Transverse colon (tissue), 4 donors: ENCODE results near the gene NLE1. TPM values are rescaled to one million over a fixed set of nuclear protein-coding genes. Genes with fewer than 3 reads are reported as not detected.
"Not testable (repeated sequence)": the region's sequence is repeated elsewhere in the genome, so short reads cannot be mapped to it uniquely, and the experiment has no call there.

Source experiments
- DNase-seq: peaks from one replicate; pipeline ENCODE4 v3.0.0-alpha.2; 2019
- H3K27ac ChIP-seq, 4 donors: fragments of 200-600 bp; sonication (generic); 2 replicates each; pipeline ENCODE4 v1.5.1; 2016 to 2018; ENCODE audit warnings: inconsistent platforms in 4 of 4
- H3K27me3 ChIP-seq: fragments of 200-600 bp; sonication (generic); 2 replicates; pipeline ENCODE4 v1.5.1; 2017; ENCODE audit warnings: inconsistent platforms
- H3K36me3 ChIP-seq, 4 donors: fragments of 200-600 bp; sonication (generic); 2 replicates each; pipeline ENCODE4 v1.5.1; 2017 to 2019; ENCODE audit warnings: inconsistent platforms in 4 of 4
- H3K4me1 ChIP-seq, 4 donors: fragments of 200-600 bp; sonication (generic); 2 replicates each; pipeline ENCODE4 v1.5.1; 2017 to 2020; ENCODE audit warnings: inconsistent platforms in 4 of 4
- H3K4me3 ChIP-seq, 4 donors: fragments of 200-600 bp; sonication (generic); 1 replicate in 1 of 4; 2 replicates in 3 of 4; pipeline versions ENCODE4 v1.5.1 to v1.6.1; 2017 to 2019; ENCODE audit warnings: inconsistent platforms in 4 of 4
- H3K9me3 ChIP-seq, 2 donors: fragments of 200-600 bp; sonication (generic); 2 replicates each; pipeline ENCODE4 v1.5.1; 2017 to 2019; ENCODE audit warnings: inconsistent platforms in 2 of 2
- EP300 ChIP-seq: sonication (generic); formaldehyde crosslinking; IDR thresholded peaks from one replicate; pipeline ENCODE4 v1.6.1; 2017; ENCODE audit warnings: antibody characterized with exemption, low read depth
- POLR2A ChIP-seq: fragments of 450-650 bp; IDR thresholded peaks from one replicate; pipeline ENCODE4 v1.6.1; 2016; ENCODE audit warnings: antibody characterized with exemption, mild to moderate bottlenecking, moderate library complexity
- POLR2AphosphoS5 ChIP-seq, 3 donors: sonication (generic); formaldehyde crosslinking; IDR thresholded peaks; one replicate each; pipeline ENCODE4 v1.6.1; 2016; ENCODE audit warnings: antibody characterized with exemption in 3 of 3
- WGBS, 2 donors: methylation state at CpG; one replicate each; pipeline ENCODE4 v1.1.5; 2018; ENCODE audit warnings: low coverage in 1 of 2; 5-methylcytosine and 5-hydroxymethylcytosine counted together
- in situ Hi-C, 4 donors: fragments of 200-750 bp; cut with MboI; loops; one replicate each; pipeline versions ENCODE4 v1.15.0 to v1.15.1; 2017; ENCODE audit warnings: low sequenced_read_pairs in 3 of 4, low pct_ligation_motif_present in 1 of 4, low pct_unique_long_range_greater_than_20kb in 1 of 4
- intact Hi-C: fragments of 100-400 bp; cut with DNase I; formaldehyde crosslinking; loops from one replicate; pipeline ENCODE4 v1.15.1; 2023; ENCODE audit warnings: low total_unique reads
- total RNA-seq, 4 donors: library from RNA; depleted of rRNA; stranded (reverse); fragments of >200 nt; gene quantifications; one replicate each; pipeline ENCODE4 v1.1.0, GENCODE V29; 2016
- TF ChIP-seq, protein P1 (sequence below), 5 experiments: fragments of 200-600 bp in 3 of 5; fragments of 450-650 bp in 2 of 5; sonication (generic) in 3 of 5; IDR thresholded peaks; 1 replicate in 2 of 5; 2 replicates in 3 of 5; pipeline ENCODE4 v1.5.1; 2016 to 2017; ENCODE audit warnings: antibody characterized with exemption in 5 of 5, inconsistent platforms in 3 of 5, mild to moderate bottlenecking in 2 of 5, moderate library complexity in 1 of 5

The NLE1 gene
- total RNA-seq, 4 donors from 2014 or later, result 4.0 to 13.2 (median 6.9) TPM

DNA sequence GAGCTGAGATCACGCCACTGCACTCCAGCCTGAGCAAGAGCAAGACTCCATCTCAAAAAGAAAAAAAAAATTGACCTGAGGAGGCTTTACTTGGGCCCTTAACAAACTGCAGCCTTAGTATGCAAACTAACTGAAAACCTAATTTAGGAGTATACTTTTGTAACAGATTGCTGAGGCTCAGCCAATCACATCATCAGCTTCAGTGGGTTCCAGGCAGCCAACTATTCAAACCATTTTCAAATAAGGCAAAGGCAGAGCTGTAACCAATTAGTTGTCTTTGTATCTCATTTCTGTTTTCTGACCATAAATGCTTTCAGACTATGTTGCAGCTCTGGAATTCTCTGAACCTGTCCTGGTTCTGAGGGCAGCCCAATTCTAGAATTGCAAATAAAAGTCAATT lies 46.4 kb downstream of the NLE1 start:
- no peaks in the 10 kb centered on the region for H3K4me1 ChIP-seq
- no peaks in the 10 kb centered on the region for H3K27me3 ChIP-seq
- H3K36me3 ChIP-seq, result peaks cover 0 to 7% (median 3%) of the 10 kb centered on the region in 4 donors
- TF ChIP-seq POLR2A (no peak), EP300 (no peak)
- TF ChIP-seq, protein P1, sequence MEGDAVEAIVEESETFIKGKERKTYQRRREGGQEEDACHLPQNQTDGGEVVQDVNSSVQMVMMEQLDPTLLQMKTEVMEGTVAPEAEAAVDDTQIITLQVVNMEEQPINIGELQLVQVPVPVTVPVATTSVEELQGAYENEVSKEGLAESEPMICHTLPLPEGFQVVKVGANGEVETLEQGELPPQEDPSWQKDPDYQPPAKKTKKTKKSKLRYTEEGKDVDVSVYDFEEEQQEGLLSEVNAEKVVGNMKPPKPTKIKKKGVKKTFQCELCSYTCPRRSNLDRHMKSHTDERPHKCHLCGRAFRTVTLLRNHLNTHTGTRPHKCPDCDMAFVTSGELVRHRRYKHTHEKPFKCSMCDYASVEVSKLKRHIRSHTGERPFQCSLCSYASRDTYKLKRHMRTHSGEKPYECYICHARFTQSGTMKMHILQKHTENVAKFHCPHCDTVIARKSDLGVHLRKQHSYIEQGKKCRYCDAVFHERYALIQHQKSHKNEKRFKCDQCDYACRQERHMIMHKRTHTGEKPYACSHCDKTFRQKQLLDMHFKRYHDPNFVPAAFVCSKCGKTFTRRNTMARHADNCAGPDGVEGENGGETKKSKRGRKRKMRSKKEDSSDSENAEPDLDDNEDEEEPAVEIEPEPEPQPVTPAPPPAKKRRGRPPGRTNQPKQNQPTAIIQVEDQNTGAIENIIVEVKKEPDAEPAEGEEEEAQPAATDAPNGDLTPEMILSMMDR (IDR thresholded peaks at IDR 0.05), result no peak
- H3K27ac ChIP-seq, result no peak overlapping the region
- no peak overlapping the region for H3K4me3 ChIP-seq
- intact Hi-C loops (no loop called here), in situ Hi-C loops (loop anchor here (10.0 to 25.0 kb wide), 2 partner anchors 101 to 108 kb away; partner anchors contain the start of gene LIG3 (in 1 of the 4))
- 100% methylated on average over 1 of the region's 1 CpG; no CpG with 5 or more reads in 1 of the 2 donors for WGBS, 2 donors
- H3K9me3 ChIP-seq, result no peaks in the 10 kb centered on the region
- no peak for DNase-seq

DNA sequence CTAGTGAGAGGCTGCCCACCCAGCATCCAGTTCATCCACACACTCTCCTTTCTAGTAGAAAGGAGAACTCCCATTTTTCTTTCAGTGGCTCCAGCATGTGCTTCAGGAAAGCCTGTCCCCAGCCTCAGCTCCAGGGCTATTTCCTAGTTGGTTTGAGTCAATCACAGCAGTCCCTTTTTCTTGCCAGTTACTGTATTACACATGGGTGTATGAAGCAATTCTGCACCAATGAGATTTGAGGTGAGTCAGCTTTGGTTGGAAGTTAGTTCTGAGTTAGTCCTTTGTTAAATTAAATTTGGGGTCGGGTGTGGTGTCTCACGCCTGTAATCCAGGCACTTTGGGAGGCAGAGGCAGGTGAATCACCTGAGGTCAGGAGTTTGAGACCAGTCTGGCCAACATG lies 47.2 kb downstream of the NLE1 start:
- no peak overlapping the region for H3K4me3 ChIP-seq
- H3K4me1 ChIP-seq, result peaks cover 0 to 1% (median 0%) of the 10 kb centered on the region in 4 donors
- 79% methylated on average over 2 of the region's 2 CpGs; no CpG with 5 or more reads in 1 of the 2 donors for WGBS, 2 donors
- no peak for DNase-seq
- no peaks in the 10 kb centered on the region for H3K9me3 ChIP-seq
- no peak for TF ChIP-seq EP300
- TF ChIP-seq, protein P1 (IDR thresholded peaks at IDR 0.05), result no peak
- TF ChIP-seq POLR2AphosphoS5 (IDR thresholded peaks at IDR 0.05), result no peak
- TF ChIP-seq POLR2A, result no peak
- no peaks in the 10 kb centered on the region for H3K27me3 ChIP-seq
- in situ Hi-C loops (loop anchor here (10.0 to 25.0 kb wide), 2 partner anchors 100 to 108 kb away; partner anchors contain the start of gene LIG3 (in 1 of the 4)), intact Hi-C loops (no loop called here)
- H3K27ac ChIP-seq, result no peak overlapping the region
- H3K36me3 ChIP-seq, result peaks cover 0 to 7% (median 0%) of the 10 kb centered on the region in 4 donors

DNA sequence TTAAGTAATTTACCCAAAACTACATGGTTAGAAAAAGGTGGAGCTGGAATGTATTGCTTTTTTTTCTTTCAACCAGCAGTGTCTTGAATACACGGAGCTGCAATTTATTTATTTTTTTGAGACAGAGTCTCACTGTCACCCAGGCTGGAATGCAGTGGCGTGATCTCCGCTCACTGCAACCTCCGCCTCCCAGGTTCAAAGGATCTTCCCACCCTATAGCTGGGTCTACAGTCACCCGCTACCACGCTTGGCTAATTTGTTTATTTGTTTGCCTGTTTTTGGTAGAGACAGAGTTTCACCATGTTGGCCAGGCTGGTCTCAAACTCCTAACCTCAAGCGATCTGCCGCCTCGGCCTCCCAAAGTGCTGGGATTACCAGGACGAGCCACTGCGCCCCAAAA lies 51.4 kb downstream of the NLE1 start:
- H3K4me3 ChIP-seq, intact Hi-C loops, H3K9me3 ChIP-seq, H3K36me3 ChIP-seq, H3K27ac ChIP-seq, DNase-seq, H3K27me3 ChIP-seq: not testable (repeated sequence)
- peaks cover 5 to 26% (median 24%) of the 10 kb centered on the region in 4 donors for H3K4me1 ChIP-seq
- 92 to 94% methylated on average over 6 to 11 of the region's 11 CpGs for WGBS, 2 donors
- in situ Hi-C loops, result loop anchor here (10.0 to 25.0 kb wide), 2 partner anchors 96 to 103 kb away; partner anchors contain the start of gene LIG3 (in 1 of the 4)

DNA sequence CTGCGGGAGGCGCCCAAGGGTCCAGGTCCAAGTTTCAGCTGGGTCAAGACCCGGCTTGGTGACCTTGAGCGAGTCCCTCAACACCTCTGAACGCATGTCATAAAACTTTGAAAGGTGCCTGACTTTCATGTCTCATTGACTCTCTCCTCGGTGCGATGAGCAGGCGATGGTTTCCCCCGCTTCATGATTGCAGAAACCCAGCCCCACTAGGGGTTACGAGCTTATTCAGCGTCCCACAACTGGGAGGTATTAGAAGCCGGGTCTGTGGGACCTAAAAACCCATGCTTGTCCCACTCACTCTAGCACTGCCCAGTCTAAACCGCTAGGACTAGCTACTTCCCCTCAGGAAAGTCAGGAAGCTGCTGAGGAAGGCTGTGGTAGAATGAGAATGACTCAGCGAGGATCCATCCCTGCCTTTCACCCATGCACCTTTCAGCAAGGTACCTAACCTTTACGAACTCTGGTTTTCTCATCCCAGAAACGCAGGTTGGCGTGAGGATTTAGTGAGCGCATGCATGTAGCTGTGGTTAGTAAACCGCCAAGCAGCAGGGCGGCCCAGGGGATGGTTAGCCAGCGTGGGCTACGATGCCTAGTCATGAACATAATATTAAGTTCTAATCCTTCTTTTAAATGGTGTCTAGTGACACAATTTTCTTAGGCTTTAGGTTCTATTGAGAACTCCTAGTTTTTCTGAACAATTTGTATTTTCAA lies 52.4 kb downstream of the NLE1 start:
- Histone ChIP-seq H3K27me3 (no peaks in the 10 kb centered on the region), H3K9me3 (no peaks in the 10 kb centered on the region), H3K27ac (peak overlapping the region; percentile 93 to 99 (median 98)), H3K4me3 (peak overlapping the region in 3 of 4 donors; percentile 89 to 97 (median 89)), H3K4me1 (peaks cover 5 to 34% (median 33%) of the 10 kb centered on the region in 4 donors), H3K36me3 (no peaks in the 10 kb centered on the region)
- intact Hi-C loops (loop anchor here (1.0 to 5.0 kb wide), 2 partner anchors 67 to 91 kb away; no protein-coding TSS in a partner anchor), in situ Hi-C loops (loop anchor here (10.0 to 25.0 kb wide), 2 partner anchors 95 to 102 kb away; partner anchors contain the start of gene LIG3 (in 1 of the 4))
- TF ChIP-seq POLR2AphosphoS5 (IDR thresholded peaks at IDR 0.05), result no peak
- TF ChIP-seq, protein P1 (IDR thresholded peaks at IDR 0.05), result peak in 4 of 5 experiments; percentile 10 to 66 (median 44)
- peak; percentile 17 for DNase-seq
- 50 to 80% methylated on average over 8 to 18 of the region's 22 CpGs for WGBS, 2 donors
